Neural progenitor cell (in vitro differentiated cells): Measurements from ENCODE around the gene NFXL1.

Experiments used
- CTCF ChIP-seq: fragments of 200-600 bp; sonication (generic); IDR thresholded peaks from 2 replicates; pipeline ENCODE4 v1.5.1; 2017; ENCODE audit warnings: antibody characterized with exemption, mild to moderate bottlenecking
- EZH2 ChIP-seq: fragments of 200-600 bp; sonication (generic); IDR thresholded peaks from 2 replicates; pipeline ENCODE4 v1.6.1; 2017; ENCODE audit warnings: antibody characterized with exemption, mild to moderate bottlenecking, moderate library complexity

- TF ChIP-seq CTCF (no peak), EZH2 (no peak)
Measured at GRCh38 chr4:47939456-47939855, 25.1 kb upstream of the NFXL1 start.
